ENCODE data around the gene KCNJ5.

Gene KCNJ5

DNA sequence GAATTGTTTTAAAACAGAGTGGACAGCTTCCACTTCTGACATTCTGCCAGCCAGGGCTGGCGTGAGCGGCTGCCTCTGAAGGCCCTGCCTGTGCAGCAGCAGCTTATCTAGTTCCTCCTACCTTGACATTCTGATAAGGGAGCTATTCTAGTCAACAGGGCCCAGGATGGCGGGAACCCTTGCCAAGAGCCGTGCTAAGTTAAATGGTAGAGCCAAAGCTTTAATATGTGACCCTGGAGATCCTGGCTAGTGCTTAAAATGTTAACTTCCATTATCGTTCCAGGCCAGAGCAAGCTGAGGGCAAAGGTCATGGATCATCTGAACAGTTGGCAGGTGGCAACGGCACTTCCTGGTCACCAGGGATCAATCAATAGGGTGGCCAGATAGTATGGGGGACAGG, 3.5 kb downstream of the KCNJ5 start:
- DNase-seq, result no peak

DNA sequence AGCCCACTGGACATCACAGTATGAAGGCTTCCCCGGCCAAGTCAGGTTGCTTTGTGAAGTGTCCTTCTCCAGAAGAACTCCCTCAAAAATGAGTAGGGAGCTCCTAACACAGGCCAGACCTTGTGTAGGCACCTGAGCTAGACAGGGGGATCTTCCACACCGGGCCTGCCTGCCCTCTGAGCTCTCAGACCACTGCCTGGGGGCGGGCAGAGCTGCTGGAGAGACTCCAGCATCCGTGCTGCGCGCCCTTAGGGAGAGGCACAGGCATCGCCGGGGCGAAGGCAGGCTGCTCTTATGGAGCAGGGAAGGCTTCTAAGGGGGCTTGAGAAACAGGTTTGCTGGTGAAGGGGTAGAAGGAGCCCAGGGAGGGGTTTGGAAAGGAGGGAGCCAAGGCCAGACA, 4.4 kb downstream of the KCNJ5 start:
- no peak for DNase-seq

DNA sequence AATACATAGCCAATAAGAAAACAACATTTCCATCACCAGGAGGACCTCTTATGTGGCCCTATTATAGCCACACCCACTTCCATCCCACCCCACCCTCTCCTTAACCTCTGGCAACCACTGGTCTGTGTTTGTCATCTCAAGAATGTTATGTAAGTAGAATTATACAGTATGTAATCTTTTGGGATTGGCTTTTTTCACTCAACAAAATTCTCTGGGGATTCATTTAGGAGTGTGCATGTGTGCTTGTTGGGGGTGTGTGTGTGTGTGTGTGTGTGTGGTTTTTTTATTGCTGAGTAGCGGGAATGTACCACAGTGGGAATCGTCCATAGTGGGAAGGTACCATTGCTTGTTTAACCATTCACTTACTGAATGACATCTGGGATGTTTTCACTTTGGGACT, 5.2 kb downstream of the KCNJ5 start:
- no peak for DNase-seq

DNA sequence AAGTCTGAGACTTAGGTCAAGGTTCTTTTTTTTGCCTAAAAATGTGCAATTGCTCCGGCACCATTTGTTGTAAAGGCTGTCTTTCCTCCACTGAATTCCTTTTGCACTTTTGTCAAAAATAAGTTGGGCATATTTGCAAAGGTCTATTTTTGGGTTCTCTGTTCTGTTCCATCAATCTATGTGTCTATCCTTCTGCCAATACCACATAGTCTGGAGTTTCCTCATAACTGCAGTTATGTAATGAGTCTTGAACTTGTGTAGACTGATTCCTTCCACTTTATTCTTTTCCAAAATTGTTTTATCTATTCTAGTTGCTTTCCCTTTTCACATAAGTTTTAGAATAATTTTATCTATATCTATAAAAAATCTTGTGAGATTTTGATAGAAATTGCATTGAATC, 6.7 kb downstream of the KCNJ5 start:
- DNase-seq, result no peak

DNA sequence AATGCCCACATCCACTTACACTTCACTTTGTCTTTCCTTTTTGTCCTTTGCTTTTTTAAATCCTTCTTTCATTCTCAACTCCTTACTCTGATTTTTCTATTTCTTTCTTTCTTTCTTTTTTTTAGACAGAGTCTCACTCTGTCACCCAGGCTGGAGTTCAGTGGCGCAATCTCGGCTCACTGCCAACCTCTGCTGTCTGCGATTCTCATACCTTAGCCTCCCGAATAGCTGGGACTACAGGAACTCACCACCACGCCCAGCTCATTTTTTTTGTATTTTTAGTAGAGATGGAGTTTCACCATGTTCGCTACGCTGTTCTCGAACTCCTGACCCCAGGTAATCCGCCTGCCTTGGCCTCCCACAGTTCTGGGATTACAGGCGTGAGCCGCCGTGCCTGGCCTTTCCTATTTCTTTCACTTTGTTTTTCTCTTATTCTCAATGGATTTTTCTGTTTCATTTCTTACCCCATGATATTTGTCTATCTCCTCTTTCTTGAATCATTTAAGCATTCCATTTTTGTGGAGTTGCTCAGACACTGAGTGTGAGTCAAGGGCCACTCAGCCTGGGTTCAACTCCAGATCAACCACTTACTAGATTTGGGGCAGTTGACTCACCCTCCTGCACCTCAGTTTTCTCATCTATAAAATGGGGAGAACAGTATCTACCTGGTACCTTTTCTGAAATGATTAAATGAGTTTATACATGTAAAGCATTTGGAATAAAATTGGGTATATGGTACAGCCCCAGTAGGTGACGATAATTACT, 7.6 kb downstream of the KCNJ5 start:
- DNase-seq, result no peak

DNA sequence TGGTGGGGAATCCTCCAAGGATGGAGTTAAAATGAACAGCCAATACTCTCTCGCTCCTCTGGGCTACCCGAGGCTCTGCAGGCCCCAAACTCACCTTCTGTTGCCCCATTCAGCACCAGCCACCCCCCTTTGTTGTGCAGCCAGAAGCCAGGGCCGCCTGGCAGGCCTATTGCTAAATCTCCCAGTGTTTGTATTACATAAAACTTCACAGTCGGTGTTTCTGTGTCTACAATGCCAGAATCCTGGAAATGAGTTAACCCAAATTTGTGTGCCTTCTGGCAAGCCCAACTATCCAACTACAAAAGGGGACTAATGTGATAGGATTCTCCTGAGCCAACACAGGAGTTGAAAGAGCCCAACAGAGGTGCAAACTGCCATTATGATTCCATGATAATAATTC, 9.3 kb downstream of the KCNJ5 start:
- peak in 1 of 51 donors; percentile 8 for DNase-seq

DNA sequence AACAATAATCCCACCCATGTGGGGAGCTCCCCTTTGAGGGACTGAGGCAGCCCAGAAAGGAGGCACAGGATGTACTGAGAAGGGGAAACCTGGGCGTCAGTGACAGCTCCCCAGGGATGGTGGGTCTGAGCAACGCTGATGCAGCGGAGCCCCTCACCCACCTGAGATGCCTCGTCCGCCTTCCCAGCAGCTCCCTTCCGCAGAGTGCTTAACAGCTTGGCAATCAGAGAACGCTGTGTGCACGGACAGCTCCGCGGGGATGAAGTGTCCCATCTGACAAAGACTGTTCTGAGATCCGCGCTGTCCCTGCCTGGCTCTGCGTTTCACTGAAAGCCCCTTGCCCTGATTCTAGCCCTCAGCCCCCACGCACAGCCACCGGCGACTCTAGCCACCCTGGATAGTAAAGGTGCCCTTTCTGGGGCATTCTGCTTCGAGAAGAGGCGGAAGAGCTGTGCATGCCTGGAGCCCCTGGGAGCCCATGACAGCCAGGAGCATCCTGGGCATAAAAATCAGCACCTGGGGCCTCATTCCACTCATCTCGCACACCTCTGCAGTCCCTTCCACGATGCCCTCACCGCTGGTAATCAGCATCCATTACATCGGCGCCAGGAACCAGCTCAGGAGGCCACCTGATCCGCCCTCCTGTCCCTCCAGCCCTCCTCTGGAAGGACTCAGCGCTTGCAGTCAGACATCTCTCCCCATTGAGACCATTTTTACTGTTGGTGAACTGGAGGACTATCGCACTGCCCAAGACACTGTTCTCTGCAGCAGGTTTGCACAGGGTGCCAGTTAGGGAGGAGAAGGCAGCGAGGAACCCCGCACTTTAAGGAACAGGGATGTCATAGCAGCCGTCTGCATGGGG, 10.7 kb downstream of the KCNJ5 start:
- no peak for DNase-seq

DNA sequence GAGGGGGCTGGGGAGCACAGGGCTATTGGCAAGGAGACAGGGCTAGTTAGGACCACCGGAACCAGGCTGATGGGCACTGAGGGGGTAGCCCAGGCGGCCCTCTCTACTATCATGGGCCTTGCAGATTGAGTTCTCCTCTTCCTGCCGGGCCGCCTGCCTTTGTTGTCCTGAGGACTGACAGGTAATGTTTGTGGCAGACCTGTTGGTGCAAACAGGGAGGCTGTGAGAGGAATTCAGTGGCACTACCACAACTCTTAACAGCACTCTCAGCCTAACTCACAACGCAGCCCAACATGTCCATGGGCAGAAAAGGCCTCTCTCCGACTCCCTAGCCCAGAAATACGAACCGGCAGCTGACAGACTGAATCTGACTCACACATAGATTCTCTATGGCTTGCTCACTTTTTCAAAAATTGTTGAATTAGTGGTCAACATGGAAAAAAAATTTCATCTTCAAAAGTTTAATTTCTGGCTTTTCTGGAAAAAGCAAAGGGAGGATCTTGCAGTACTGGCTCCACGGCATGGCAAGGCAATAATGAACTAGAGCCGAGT, 11.4 kb downstream of the KCNJ5 start:
- no peak for DNase-seq

DNA sequence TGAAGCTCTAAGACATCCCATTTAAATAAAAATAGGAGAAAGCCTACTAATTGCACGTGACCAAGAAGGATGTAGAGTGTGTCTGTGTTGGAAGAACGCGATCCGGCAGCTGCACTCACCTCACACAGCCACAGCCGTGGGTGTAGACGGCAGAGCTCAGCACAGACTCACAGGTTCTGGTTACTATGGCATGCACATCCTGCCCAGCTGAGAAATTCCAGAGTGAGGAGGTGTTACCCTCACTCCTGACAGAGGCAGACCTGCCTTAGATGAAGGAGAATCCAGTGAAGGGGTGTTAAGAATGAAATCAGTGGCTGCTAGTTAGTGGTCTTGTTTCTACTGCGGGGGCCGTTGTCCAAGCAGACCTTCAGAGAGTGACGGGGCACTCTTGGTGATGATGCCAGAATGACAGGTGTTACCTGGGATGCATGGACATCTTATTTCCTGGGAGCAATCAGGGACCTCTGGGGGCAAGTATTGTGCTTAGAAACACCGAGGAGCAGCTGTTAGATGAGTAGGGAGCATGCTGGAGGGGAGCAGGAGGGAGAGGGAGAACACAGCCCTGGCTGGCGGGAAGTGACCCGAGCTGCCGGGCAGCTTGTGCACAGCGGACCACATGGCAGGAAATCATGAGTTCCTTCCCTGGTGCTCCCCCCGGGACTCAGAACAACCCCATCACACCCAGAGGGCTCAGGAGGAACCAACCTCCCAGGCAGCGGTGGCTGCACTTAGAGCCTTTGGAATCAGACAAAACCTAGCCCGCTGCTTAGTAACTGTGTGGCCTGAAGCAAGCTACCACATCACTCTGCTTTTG, 12.3 kb downstream of the KCNJ5 start:
- DNase-seq, result peak in 18 of 51 donors; percentile 14 to 49 (median 28)

DNA sequence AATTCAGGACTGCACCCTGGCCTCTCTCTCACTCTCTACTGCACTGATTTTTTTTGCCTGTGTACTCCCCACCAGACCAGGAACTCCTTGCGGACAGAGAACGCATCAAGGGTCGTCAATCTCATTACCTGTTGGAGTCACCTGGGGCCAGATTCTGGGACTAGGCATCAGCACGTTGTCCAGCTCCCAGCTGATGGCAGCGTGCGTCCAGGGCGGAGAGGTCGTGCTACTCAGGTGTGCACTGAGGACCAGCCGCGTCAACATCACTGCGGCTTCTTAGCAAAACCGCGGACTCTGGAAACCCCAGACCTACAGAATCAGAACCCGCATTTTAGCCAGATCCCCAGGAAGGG, 13.1 kb downstream of the KCNJ5 start:
- DNase-seq, result no peak

DNA sequence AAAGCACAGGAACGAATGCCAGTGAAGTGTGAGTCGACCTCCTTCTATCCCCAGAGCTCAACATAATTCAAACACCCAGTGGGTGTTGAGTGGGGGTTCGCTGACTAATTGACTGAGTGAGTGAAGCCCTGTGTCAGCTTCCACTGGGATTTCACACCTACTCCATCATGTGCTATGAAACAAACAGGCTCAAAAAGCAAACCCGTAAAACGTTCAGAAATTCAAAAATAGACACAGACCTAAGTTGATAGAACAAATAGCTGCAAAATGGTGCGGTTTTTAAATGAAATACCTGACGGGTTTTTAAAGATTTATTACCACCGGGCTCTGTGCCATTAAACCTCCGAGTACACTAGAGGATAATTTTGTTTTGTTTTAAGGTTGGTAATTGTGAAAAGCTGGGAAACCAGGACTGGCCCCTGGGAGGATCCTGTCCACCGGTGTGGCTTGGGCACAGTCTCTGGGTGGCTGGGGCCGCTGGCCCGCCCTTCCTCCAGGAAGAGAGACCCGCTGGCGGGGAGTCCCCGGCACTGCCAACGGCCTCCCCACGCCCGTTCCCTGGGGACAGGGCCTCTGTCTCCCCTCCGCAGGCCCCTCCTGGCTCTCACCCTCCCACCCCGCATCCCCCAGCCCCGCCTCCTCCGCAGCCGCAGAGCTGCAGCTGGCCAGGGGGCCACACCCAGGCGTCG, 13.6 kb downstream of the KCNJ5 start:
- DNase-seq, result peak in 2 of 51 donors; percentile 44 to 53

DNA sequence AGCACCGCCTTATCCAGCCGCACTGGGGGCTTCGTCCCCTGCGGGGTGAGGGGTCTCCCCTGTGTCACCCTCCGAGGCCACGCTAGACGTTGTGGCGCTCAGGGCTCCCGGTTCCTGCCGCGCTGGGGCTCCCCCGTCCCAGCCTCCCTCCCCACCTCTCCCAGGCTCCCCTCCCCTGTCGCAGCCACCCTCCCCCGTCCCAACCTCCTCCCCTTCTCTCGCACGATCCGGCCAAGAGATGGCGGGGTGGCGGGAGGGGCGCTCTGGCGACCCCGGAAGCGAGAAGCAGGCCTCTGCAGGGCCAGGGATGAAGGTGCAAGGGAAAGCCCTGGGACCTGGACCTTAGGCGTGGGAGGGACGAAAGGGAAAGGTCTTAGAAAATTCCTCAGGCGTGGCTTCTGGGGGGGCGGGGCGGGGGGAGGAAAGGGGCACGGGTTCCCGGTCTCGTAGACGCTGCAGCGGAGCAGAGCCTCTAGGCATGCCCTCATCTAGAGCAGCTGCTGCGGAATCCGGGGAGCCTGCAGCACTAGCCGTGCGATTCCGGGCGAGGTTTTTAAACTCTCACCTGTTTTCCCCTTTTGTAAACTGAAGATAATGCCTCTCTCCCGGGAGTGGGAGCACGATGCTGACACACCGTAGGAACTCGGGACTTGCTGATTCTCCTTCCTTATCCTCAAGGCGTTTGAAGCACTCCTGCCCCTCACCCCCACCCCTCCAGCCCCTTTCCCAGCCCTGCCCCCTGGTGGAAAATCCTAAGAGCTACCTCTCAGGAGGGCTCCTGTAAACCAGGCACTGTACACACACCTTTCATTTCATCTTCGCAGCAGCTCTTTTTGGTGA, 14.4 kb downstream of the KCNJ5 start:
- peak in 2 of 51 donors; percentile 28 to 64 for DNase-seq

DNA sequence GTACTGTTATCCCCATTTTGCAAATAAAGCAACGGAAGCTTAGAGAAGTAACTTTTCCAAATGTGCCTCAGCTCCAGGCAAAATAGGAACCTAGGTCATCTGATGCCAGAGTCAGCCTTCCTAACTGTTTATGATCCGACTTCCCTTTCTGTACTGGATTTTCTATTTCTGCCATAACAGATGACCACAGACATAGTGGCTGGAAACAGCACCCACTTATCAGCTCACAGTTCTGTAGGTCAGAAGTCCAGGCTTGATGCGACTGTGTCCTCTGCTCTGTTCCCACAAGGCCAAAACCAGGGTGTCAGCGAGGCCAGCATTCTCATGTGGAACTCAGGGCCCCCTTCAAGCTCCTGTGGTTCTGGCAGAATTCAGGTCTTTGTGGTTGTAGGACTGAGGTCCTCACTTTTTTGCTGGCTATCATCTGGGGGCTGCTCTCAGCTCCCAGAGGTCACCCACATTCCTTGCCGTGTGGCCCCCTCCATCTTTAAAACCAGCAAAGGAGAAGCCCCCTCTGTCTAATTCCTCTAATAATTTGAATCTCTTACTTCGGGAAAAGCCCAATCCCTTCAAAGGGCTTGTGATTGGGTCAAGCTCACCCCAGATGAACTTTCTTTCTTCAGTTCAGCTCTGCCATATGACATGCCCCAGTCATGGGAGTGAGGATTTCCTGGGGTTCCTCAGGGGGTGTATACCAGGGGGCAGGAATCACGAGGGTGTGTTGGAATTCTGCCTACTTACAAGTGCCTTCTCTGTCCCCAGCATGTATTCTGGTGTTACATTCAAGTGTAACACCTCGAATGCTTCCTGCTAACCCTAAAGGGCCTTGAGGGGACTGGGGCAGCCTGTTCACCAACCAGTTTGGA, 15.3 kb downstream of the KCNJ5 start:
- no peak for DNase-seq

DNA sequence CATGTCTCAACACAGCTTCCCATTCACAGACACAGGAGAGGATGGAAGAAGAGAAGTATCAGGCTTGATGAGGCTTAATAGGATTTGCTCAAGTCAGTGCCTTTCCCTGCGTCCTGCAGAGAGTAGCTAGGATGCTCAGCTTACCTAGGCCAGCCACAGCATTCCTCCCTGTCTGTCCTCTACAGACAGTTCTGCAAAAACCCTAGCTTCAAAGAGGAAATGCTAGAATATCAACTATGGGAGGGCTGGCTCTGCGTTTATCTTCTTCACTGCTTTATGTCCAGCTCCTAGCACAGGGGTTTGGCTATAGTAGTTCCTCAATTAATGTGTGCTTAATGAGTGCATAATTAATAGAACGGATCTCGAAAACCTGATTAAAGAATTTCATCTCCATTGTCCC, 16.4 kb downstream of the KCNJ5 start:
- DNase-seq, result no peak

DNA sequence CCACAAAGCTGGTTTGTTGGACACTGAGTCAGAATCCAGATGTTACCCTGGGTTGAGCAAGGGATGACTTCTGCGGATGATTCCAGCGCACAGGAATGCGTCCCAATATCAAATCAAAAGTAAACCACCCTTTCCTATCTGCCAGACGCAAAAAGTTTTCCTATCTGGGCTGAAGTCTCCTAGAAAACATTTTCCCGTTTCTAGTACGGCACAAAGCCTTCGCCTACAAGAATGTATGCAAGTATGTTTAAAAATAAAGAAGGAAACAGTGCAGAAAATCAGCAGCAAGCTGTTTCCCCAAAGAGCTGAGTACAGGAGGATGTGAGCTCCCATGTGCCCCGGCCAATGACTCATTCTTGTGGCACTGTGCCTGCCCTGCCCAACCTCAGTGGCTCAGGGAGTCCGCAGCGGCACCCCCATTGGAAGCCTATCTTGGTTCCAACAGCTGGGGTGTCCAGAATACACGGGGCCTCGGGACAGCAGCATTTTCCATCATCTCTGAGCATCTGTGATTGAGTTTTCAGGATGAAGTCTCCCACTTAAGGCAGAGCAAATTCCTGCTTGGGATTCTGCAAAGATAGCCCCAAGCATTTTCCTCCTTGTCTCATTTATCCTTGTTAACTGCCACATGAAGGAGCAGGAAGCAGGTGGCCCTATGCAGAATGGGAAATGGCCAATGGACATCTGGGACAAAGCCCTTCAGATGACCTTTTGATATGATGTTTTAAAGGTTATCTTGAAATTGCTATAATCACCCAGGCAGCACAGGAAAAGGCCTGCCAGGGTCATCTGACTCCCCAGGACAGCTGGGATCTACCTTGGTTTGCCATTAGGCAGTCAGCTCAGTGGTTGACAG, 17.5 kb downstream of the KCNJ5 start:
- DNase-seq, result peak in 12 of 51 donors; percentile 9 to 37 (median 19)

DNA sequence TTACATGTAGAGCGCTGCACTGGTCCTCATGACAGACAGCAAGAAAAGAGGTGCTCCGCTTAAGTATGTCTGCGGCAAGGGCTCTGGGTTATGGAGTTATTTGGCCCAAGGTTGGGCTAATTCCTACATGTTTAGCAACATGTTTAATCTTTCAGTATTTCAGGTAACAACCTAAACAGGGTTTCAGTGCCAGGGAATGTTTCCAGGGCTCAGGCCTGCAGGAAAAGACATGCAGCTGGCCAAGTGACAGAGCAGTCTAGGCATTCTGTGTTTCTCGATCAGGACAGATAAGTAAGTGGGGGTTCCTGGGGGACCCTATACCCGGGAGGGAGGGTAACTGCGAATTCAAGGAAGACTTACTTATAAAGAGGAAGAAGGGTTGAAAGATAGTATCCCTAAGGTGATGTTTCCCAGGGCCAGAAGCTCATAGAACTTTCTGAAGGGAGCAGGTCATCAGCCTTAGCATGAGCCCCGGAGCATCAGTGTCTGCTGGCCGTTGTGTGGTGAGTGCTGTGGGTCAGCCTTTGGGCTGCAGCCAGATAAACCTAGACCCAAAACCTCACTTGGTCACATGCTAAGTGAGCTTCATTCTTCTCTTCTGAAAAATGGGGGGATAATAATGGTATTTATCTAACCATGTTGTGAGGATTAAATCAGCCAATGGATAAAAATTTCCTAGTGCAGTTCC, 18.4 kb downstream of the KCNJ5 start:
- no peak for DNase-seq

DNA sequence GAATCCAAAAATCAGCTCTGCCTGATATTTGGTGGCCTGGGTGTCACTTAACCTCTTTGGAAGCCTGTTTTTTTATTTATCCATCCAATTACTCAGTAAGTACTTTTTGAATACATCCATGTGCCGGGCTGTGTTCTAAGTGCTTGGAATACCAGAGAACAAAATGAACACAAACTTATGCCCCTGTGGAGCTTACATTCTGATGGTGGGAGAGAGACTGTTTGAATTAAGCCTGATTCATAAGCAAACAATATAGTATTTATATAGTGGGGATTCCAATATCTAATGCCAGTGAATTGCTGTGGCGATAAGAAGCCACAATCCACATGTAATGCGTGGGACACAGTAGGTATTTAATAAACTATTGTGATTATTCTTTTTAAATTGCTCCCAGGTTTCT, 19.4 kb downstream of the KCNJ5 start:
- DNase-seq, result no peak

DNA sequence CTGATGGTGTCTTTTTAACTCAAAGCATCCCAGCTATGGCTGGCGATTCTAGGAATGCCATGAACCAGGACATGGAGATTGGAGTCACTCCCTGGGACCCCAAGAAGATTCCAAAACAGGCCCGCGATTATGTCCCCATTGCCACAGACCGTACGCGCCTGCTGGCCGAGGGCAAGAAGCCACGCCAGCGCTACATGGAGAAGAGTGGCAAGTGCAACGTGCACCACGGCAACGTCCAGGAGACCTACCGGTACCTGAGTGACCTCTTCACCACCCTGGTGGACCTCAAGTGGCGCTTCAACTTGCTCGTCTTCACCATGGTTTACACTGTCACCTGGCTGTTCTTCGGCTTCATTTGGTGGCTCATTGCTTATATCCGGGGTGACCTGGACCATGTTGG, 20.1 kb downstream of the KCNJ5 start:
- no peak for DNase-seq
